CD14-positive monocyte (primary cell): Measurements from ENCODE around the gene SLC17A7. TPM values are rescaled to one million over a fixed set of nuclear protein-coding genes. Genes with fewer than 3 reads are reported as not detected.

Experiments used
- DNase-seq, 3 donors: peaks; one replicate each; pipeline ENCODE4 v3.0.0-alpha.2; 2011 to 2022
- H2AFZ ChIP-seq: 2 replicates; pipeline ENCODE4 v1.6.0; 2012; ENCODE audit warnings: mild to moderate bottlenecking, low read depth, low read length, inconsistent platforms; ENCODE audit not compliant: insufficient read depth, poor library complexity, severe bottlenecking
- H3K27ac ChIP-seq, 2 donors: 1 replicate in 1 of 2; 2 replicates in 1 of 2; pipeline ENCODE4 v1.5.1; 2012 to 2013; ENCODE audit warnings: low read length in 2 of 2, control low read depth in 1 of 2, inconsistent platforms in 1 of 2, low read depth in 1 of 2, mild to moderate bottlenecking in 1 of 2
- H3K27me3 ChIP-seq, 2 donors: one replicate each; pipeline versions ENCODE4 v1.6.0 to v1.6.1; 2011 to 2013; ENCODE audit warnings: low read length in 2 of 2; ENCODE audit not compliant: control insufficient read depth in 2 of 2, insufficient read depth in 2 of 2
- H3K36me3 ChIP-seq, 2 donors: replicated peaks in 1 of 2; 1 replicate in 1 of 2; 2 replicates in 1 of 2; pipeline versions ENCODE4 v1.5.1 to v1.6.1; 2012 to 2013; ENCODE audit warnings: low read length in 2 of 2, control low read depth in 1 of 2, inconsistent platforms in 1 of 2, mild to moderate bottlenecking in 1 of 2; ENCODE audit not compliant: insufficient read depth in 2 of 2, control insufficient read depth in 1 of 2
- H3K4me1 ChIP-seq, 2 donors: 1 replicate in 1 of 2; 2 replicates in 1 of 2; pipeline versions ENCODE4 v1.5.1 to v1.6.1; 2012 to 2013; ENCODE audit warnings: low read length in 2 of 2, control low read depth in 1 of 2, inconsistent platforms in 1 of 2, mild to moderate bottlenecking in 1 of 2, moderate library complexity in 1 of 2; ENCODE audit not compliant: insufficient read depth in 2 of 2, control insufficient read depth in 1 of 2
- H3K4me2 ChIP-seq: replicated peaks from 2 replicates; pipeline ENCODE3; 2012; ENCODE audit warnings: low read length, moderate library complexity, mild to moderate bottlenecking; ENCODE audit not compliant: poor library complexity, severe bottlenecking; ENCODE audit errors: extremely low read depth
- H3K4me3 ChIP-seq, 3 experiments: fragments of 200-600 bp in 1 of 3; sonication (generic) in 1 of 3; replicated peaks in 1 of 3; 1 replicate in 2 of 3; 2 replicates in 1 of 3; pipeline ENCODE4 v1.5.1; 2011 to 2013; ENCODE audit warnings: low read length in 3 of 3, mild to moderate bottlenecking in 3 of 3, control low read depth in 2 of 3, low read depth in 2 of 3, inconsistent platforms in 1 of 3, moderate library complexity in 1 of 3
- H3K79me2 ChIP-seq: 2 replicates; pipeline ENCODE4 v1.6.0; 2012; ENCODE audit warnings: mild to moderate bottlenecking, control low read depth, inconsistent platforms, low read length, moderate library complexity; ENCODE audit not compliant: insufficient read depth
- H3K9ac ChIP-seq: 2 replicates; pipeline ENCODE4 v1.6.0; 2017; ENCODE audit warnings: low read length, mild to moderate bottlenecking; ENCODE audit not compliant: insufficient read depth, poor library complexity, severe bottlenecking
- H3K9me3 ChIP-seq, 2 donors: replicated peaks in 1 of 2; 1 replicate in 1 of 2; 2 replicates in 1 of 2; pipeline versions ENCODE4 v1.5.1 to v1.6.1; 2012 to 2013; ENCODE audit warnings: low read length in 2 of 2, control low read depth in 1 of 2; ENCODE audit not compliant: control insufficient read depth in 1 of 2, insufficient read depth in 1 of 2
- H4K20me1 ChIP-seq: 2 replicates; pipeline ENCODE4 v1.6.0; 2012; ENCODE audit warnings: mild to moderate bottlenecking, low read length, control low read depth, moderate library complexity; ENCODE audit not compliant: insufficient read depth
- H3K27ac Mint-ChIP-seq, 7 donors: one replicate each; pipeline ENCODE4 v1.8.0; 2020; ENCODE audit warnings: mild to moderate bottlenecking in 7 of 7, mixed read lengths in 7 of 7, moderate library complexity in 6 of 7, inconsistent platforms in 2 of 7
- H3K27me3 Mint-ChIP-seq, 3 donors: one replicate each; pipeline ENCODE4 v1.8.0; 2021 to 2022; ENCODE audit warnings: low read depth in 3 of 3, mild to moderate bottlenecking in 3 of 3, mixed read lengths in 3 of 3, moderate library complexity in 3 of 3, inconsistent platforms in 1 of 3
- H3K36me3 Mint-ChIP-seq, 2 donors: one replicate each; pipeline ENCODE4 v1.8.0; 2020; ENCODE audit warnings: mixed read lengths in 2 of 2, inconsistent platforms in 1 of 2, mild to moderate bottlenecking in 1 of 2
- H3K4me1 Mint-ChIP-seq: one replicate; pipeline ENCODE4 v1.8.0; 2020; ENCODE audit warnings: mild to moderate bottlenecking, mixed read lengths
- H3K4me3 Mint-ChIP-seq, 2 donors: one replicate each; pipeline ENCODE4 v1.8.0; 2020; ENCODE audit warnings: mild to moderate bottlenecking in 2 of 2, mixed read lengths in 2 of 2, moderate library complexity in 1 of 2
- H3K9me3 Mint-ChIP-seq, 7 donors: one replicate each; pipeline ENCODE4 v1.8.0; 2020 to 2022; ENCODE audit warnings: mixed read lengths in 7 of 7, mild to moderate bottlenecking in 6 of 7, moderate library complexity in 6 of 7, inconsistent platforms in 2 of 7
- CTCF ChIP-seq: fragments of 200-600 bp; IDR thresholded peaks from one replicate; pipeline ENCODE4 v1.8.0; 2022; ENCODE audit warnings: antibody characterized with exemption, mild to moderate bottlenecking
- WGBS: methylation state at CpG from one replicate; pipeline ENCODE4 v1.1.5; 2013; ENCODE audit warnings: missing lambda C conversion rate; ENCODE audit not compliant: insufficient coverage; 5-methylcytosine and 5-hydroxymethylcytosine counted together
- intact Hi-C, 2 donors: fragments of 100-400 bp; cut with micrococcal nuclease; formaldehyde crosslinking; loops; one replicate each; pipeline versions ENCODE4 v1.15.0 to v1.15.1; 2023
- polyA plus RNA-seq, 3 donors: library from polyadenylated mRNA; depleted of rRNA in 1 of 3; unstranded in 2 of 3; stranded (reverse) in 1 of 3; fragments of 300-500 nt in 2 of 3; fragments of >200 nt in 1 of 3; fragmentation: Illumina TruSeq in 2 of 3; gene quantifications; 1 replicate in 2 of 3; 2 replicates in 1 of 3; pipeline ENCODE4 v1.2.3, GENCODE V29; 2012 to 2021

The SLC17A7 gene
- polyA plus RNA-seq, 3 donors: 0.04 to 0.09 TPM; not detected in 1

DNA sequence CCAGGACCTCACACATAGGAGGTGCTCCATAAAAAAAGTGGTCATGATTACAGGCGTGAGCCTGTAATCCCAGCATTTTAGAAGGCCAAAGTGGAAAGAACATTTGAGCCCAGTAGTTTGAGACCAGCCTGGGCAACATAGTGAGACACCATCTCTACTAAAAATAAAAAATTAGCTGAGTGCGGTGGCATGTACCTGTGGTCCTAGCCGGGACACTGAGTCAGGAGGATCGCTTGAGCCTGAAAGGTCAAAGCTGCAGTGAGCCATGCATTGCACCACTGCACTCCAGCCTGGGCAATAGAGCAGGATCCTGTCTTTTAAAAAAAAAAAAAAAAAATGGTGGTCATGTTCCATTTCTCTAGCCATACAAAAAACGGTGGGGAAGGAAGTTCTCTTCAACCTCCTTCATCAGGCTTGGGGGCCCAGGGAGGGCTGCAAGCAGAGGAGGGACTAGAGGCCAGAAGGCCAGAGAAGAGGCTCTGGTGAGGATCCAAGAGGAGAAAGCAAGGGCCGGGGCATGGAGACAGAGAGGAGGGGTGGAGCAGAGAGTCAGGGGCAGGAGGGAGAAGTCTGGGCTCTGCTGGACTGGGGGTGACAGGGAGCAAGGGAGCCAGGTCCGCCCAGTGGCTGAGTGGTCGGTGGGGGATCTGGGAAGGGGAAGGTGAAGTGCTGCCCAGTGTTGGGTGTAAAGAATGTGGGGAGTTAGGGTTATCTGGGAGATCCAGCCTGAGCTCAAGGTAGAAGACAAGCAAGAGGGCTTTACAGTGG, 44.4 kb downstream of the SLC17A7 start:
- no peaks in the 10 kb centered on the region for H3K36me3 ChIP-seq
- Mint-ChIP-seq H3K9me3 (peaks cover 0 to 1% (median 0%) of the 10 kb centered on the region in 7 donors), H3K27ac (no peak overlapping the region), H3K27me3 (peaks cover 1 to 15% (median 8%) of the 10 kb centered on the region in 3 donors), H3K4me3 (no peak overlapping the region), H3K4me1 (peaks cover 8% of the 10 kb centered on the region), H3K36me3 (no peaks in the 10 kb centered on the region)
- no peak overlapping the region for H3K27ac ChIP-seq
- H4K20me1 ChIP-seq: no peaks in the 10 kb centered on the region
- no peaks in the 10 kb centered on the region for H3K79me2 ChIP-seq
- no peaks in the 10 kb centered on the region for H3K27me3 ChIP-seq
- 93% methylated on average over 6 of the region's 8 CpGs for WGBS
- TF ChIP-seq CTCF: no peak
- no peak overlapping the region for H2AFZ ChIP-seq
- no peaks in the 10 kb centered on the region for H3K9me3 ChIP-seq
- no peak overlapping the region for H3K4me2 ChIP-seq
- intact Hi-C loops: no loop called here
- no peaks in the 10 kb centered on the region for H3K4me1 ChIP-seq
- no peak overlapping the region for H3K9ac ChIP-seq
- DNase-seq: no peak
- no peak overlapping the region for H3K4me3 ChIP-seq

- no peak for TF ChIP-seq CTCF
- no peak overlapping the region for H2AFZ ChIP-seq
- H3K4me3 Mint-ChIP-seq: no peak overlapping the region
- WGBS: 61% methylated on average over 10 of the region's 15 CpGs
- H3K79me2 ChIP-seq: no peaks in the 10 kb centered on the region
- peaks cover 9% of the 10 kb centered on the region for H3K4me1 Mint-ChIP-seq
- no peaks in the 10 kb centered on the region for H3K36me3 ChIP-seq
- H3K27ac ChIP-seq: no peak overlapping the region
- H3K36me3 Mint-ChIP-seq: no peaks in the 10 kb centered on the region
- no peak overlapping the region for H3K4me3 ChIP-seq
- no peak overlapping the region for H3K4me2 ChIP-seq
- H3K27me3 ChIP-seq: no peaks in the 10 kb centered on the region
- DNase-seq: no peak
- H3K9me3 ChIP-seq: no peaks in the 10 kb centered on the region
- H3K4me1 ChIP-seq: no peaks in the 10 kb centered on the region
- H3K9me3 Mint-ChIP-seq: peaks cover 0 to 3% (median 0%) of the 10 kb centered on the region in 7 donors
- H3K27me3 Mint-ChIP-seq: peaks cover 1 to 16% (median 8%) of the 10 kb centered on the region in 3 donors
- peak overlapping the region in 1 of 7 donors; percentile 37 for H3K27ac Mint-ChIP-seq
- H3K9ac ChIP-seq: no peak overlapping the region
- intact Hi-C loops: no loop called here
- no peaks in the 10 kb centered on the region for H4K20me1 ChIP-seq
Observed at GRCh38 chr19:49395581-49396407, 45.5 kb downstream of the SLC17A7 start.
